ENCODE data around the gene LYPD6B.

LYPD6B gene

DNA sequence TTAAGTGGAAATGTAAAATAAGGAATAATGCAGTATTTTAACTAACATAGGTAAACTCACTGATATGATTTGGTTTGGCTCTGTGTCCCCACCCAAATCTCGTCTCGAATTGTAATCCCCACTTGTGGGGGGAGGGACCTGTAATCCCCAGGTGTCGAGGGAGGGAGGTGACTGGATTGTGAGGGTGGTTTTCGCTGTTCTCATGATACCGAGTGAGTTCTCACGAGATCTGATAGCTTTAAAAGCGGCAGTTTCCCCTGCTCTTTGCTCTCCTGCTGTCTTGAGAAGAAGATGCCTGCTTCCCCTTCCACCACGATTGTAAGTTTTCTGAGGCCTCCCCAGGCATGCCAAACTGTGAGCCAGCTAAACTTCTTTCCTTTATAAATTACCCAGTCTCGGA is 182.5 kb downstream of the LYPD6B start:
- TF ChIP-seq, protein P1, sequence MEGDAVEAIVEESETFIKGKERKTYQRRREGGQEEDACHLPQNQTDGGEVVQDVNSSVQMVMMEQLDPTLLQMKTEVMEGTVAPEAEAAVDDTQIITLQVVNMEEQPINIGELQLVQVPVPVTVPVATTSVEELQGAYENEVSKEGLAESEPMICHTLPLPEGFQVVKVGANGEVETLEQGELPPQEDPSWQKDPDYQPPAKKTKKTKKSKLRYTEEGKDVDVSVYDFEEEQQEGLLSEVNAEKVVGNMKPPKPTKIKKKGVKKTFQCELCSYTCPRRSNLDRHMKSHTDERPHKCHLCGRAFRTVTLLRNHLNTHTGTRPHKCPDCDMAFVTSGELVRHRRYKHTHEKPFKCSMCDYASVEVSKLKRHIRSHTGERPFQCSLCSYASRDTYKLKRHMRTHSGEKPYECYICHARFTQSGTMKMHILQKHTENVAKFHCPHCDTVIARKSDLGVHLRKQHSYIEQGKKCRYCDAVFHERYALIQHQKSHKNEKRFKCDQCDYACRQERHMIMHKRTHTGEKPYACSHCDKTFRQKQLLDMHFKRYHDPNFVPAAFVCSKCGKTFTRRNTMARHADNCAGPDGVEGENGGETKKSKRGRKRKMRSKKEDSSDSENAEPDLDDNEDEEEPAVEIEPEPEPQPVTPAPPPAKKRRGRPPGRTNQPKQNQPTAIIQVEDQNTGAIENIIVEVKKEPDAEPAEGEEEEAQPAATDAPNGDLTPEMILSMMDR (conservative IDR thresholded peaks at IDR 0.05; ENCODE audit: low read length), result no peak
- no peak for TF ChIP-seq EZH2phosphoT487 (IDR thresholded peaks at IDR 0.05; ENCODE audit: borderline replicate concordance)
- Histone ChIP-seq H3K4me2 (ENCODE audit: low read depth, low read length, poor library complexity, severe bottlenecking) (no peak overlapping the region), H3K79me2 (ENCODE audit: insufficient read depth, low read length) (no peaks in the 10 kb centered on the region), H3K9me2 (replicated peaks; ENCODE audit: low read depth, low read length) (no peaks in the 10 kb centered on the region), H2AFZ (ENCODE audit: low read length) (no peak overlapping the region), H3K4me3 (ENCODE audit: low read length, poor library complexity, severe bottlenecking) (no peak overlapping the region), H4K20me1 (ENCODE audit: insufficient read depth, low read length, poor library complexity, severe bottlenecking) (no peaks in the 10 kb centered on the region), H3F3A (ENCODE audit: low read depth) (no peaks in the 10 kb centered on the region), H3K27me3 (ENCODE audit: insufficient read depth, low read length, poor library complexity, severe bottlenecking) (no peaks in the 10 kb centered on the region), H3K36me3 (ENCODE audit: insufficient read depth, low read length) (no peaks in the 10 kb centered on the region), H3K9ac (ENCODE audit: low read depth, low read length, poor library complexity, severe bottlenecking) (no peak overlapping the region), H3K4me1 (ENCODE audit: insufficient read depth, low read length, poor library complexity, severe bottlenecking) (no peaks in the 10 kb centered on the region), H3K9me3 (ENCODE audit: insufficient read depth, low read depth, low read length) (no peaks in the 10 kb centered on the region)

DNA sequence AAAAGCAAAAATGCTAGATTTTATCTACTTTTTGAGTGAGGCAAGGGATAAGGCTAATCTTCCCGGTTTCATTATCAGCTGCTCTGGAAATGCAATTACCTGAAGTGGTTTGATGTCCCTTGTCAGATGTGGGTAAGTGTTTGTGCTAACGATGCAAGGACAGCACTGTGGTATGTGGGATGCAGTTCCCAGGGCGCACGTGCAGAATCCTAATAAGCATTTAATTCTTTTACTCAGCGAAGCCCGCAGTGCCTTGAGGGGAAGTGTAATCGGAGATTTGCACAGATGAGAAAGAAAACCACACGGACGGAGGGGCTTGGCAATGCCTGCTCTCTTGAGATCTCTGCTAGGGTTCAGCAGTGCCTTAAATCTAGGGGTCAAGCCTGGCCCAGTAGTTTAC is 183.4 kb downstream of the LYPD6B start:
- Histone ChIP-seq H3K9ac (ENCODE audit: low read depth, low read length, poor library complexity, severe bottlenecking) (no peak overlapping the region), H3K4me3 (ENCODE audit: low read length, poor library complexity, severe bottlenecking) (no peak overlapping the region), H3K9me2 (replicated peaks; ENCODE audit: low read depth, low read length) (no peaks in the 10 kb centered on the region), H4K20me1 (ENCODE audit: insufficient read depth, low read length, poor library complexity, severe bottlenecking) (no peaks in the 10 kb centered on the region), H2AFZ (ENCODE audit: low read length) (no peak overlapping the region), H3K4me2 (ENCODE audit: low read depth, low read length, poor library complexity, severe bottlenecking) (no peak overlapping the region), H3K4me1 (ENCODE audit: insufficient read depth, low read length, poor library complexity, severe bottlenecking) (no peaks in the 10 kb centered on the region), H3F3A (ENCODE audit: low read depth) (no peaks in the 10 kb centered on the region), H3K79me2 (ENCODE audit: insufficient read depth, low read length) (no peaks in the 10 kb centered on the region), H3K27me3 (ENCODE audit: insufficient read depth, low read length, poor library complexity, severe bottlenecking) (no peaks in the 10 kb centered on the region), H3K9me3 (ENCODE audit: insufficient read depth, low read depth, low read length) (no peaks in the 10 kb centered on the region), H3K36me3 (ENCODE audit: insufficient read depth, low read length) (no peaks in the 10 kb centered on the region)
- no peak for TF ChIP-seq EZH2phosphoT487 (IDR thresholded peaks at IDR 0.05; ENCODE audit: borderline replicate concordance)
- TF ChIP-seq, protein P1 (conservative IDR thresholded peaks at IDR 0.05; ENCODE audit: low read length), result no peak

DNA sequence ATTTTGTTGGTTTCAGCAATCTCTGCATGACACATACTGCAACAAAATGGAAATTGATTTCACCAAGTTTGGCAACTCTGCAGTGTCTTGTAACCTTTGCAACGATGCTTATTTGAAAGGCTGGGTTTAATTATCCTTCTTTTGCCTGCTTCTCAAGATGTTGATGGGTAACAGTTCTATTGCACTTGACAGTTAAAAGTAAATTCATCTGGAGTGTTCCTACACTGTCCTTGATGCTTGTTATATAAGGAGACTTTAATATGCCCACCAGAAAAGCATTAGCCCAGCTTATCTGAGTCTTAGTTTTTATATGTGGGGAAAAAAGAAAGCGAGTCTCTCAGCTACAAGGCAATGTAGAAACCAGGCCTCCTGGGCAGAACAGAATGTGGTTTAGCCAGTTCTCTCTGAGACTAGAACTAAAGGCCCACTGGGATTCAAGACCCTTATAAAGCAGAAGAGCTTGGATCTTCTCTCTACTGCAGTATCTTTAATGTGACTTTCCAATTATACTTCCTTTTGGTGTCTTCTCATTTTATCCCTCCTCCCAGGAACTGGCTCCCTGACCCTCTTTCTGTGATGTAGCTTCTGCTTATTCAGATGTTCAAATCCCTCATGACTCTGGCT is 185.1 kb downstream of the LYPD6B start:
- Histone ChIP-seq H3K36me3 (ENCODE audit: insufficient read depth, low read length) (no peaks in the 10 kb centered on the region), H3K27me3 (ENCODE audit: insufficient read depth, low read length, poor library complexity, severe bottlenecking) (no peaks in the 10 kb centered on the region), H3K4me2 (ENCODE audit: low read depth, low read length, poor library complexity, severe bottlenecking) (no peak overlapping the region), H3K9ac (ENCODE audit: low read depth, low read length, poor library complexity, severe bottlenecking) (no peak overlapping the region), H3K9me3 (ENCODE audit: insufficient read depth, low read depth, low read length) (no peaks in the 10 kb centered on the region), H3K4me1 (ENCODE audit: insufficient read depth, low read length, poor library complexity, severe bottlenecking) (no peaks in the 10 kb centered on the region), H3K9me2 (replicated peaks; ENCODE audit: low read depth, low read length) (no peaks in the 10 kb centered on the region), H2AFZ (ENCODE audit: low read length) (no peak overlapping the region), H3K79me2 (ENCODE audit: insufficient read depth, low read length) (no peaks in the 10 kb centered on the region), H3F3A (ENCODE audit: low read depth) (no peaks in the 10 kb centered on the region), H4K20me1 (ENCODE audit: insufficient read depth, low read length, poor library complexity, severe bottlenecking) (no peaks in the 10 kb centered on the region), H3K4me3 (ENCODE audit: low read length, poor library complexity, severe bottlenecking) (no peak overlapping the region)
- no peak for TF ChIP-seq EZH2phosphoT487 (IDR thresholded peaks at IDR 0.05; ENCODE audit: borderline replicate concordance)
- TF ChIP-seq, protein P1 (conservative IDR thresholded peaks at IDR 0.05; ENCODE audit: low read length), result no peak

Measured in Loucy (cell line).